H9 (cell line): Measurements from ENCODE around the gene DSTYK. TPM values are rescaled to one million over a fixed set of nuclear protein-coding genes. Genes with fewer than 3 reads are reported as not detected.

ENCODE experiments used
- DNase-seq: peaks from one replicate; pipeline ENCODE4 v3.0.0-alpha.2; 2017
- H2AFZ ChIP-seq: one replicate; pipeline ENCODE4 v1.6.1; 2013; ENCODE audit warnings: mild to moderate bottlenecking, low read length, control low read depth, moderate library complexity
- H2AK5ac ChIP-seq: 2 replicates; pipeline ENCODE4 v1.6.1; 2013; ENCODE audit warnings: low read length, control low read depth, mixed read lengths; ENCODE audit not compliant: insufficient read length
- H2BK120ac ChIP-seq: one replicate; pipeline ENCODE4 v1.6.1; 2013; ENCODE audit warnings: low read depth, mild to moderate bottlenecking, low read length, control low read depth, inconsistent platforms; ENCODE audit not compliant: poor library complexity, severe bottlenecking
- H2BK12ac ChIP-seq: 2 replicates; pipeline ENCODE4 v1.6.1; 2013; ENCODE audit warnings: low read length, control low read depth, mixed read lengths, low read depth; ENCODE audit not compliant: insufficient read length
- H2BK15ac ChIP-seq: 2 replicates; pipeline ENCODE4 v1.6.1; 2013; ENCODE audit warnings: low read depth, low read length, control low read depth
- H2BK20ac ChIP-seq: one replicate; pipeline ENCODE4 v1.6.1; 2013; ENCODE audit warnings: low read depth, mild to moderate bottlenecking, low read length, control low read depth, inconsistent platforms; ENCODE audit not compliant: poor library complexity, severe bottlenecking
- H2BK5ac ChIP-seq: 2 replicates; pipeline ENCODE4 v1.6.1; 2013; ENCODE audit warnings: low read length, control low read depth, mixed read lengths; ENCODE audit not compliant: insufficient read length
- H3K14ac ChIP-seq: 2 replicates; pipeline ENCODE4 v1.6.1; 2013; ENCODE audit warnings: low read length, control low read depth; ENCODE audit not compliant: insufficient read depth
- H3K18ac ChIP-seq: 2 replicates; pipeline ENCODE4 v1.6.1; 2013; ENCODE audit warnings: low read depth, mild to moderate bottlenecking, mixed read lengths, low read length, control low read depth; ENCODE audit not compliant: insufficient read length
- H3K23ac ChIP-seq: 2 replicates; pipeline ENCODE4 v1.6.1; 2013; ENCODE audit warnings: low read length, control low read depth, mixed read lengths, low read depth; ENCODE audit not compliant: insufficient read length
- H3K23me2 ChIP-seq: 2 replicates; pipeline ENCODE4 v1.6.1; 2013; ENCODE audit warnings: low read depth, mild to moderate bottlenecking, mixed read lengths, low read length, control low read depth; ENCODE audit not compliant: insufficient read length, poor library complexity, severe bottlenecking
- H3K27ac ChIP-seq: 2 replicates; pipeline ENCODE4 v1.5.1; 2013; ENCODE audit warnings: low read length, control low read depth, mixed read lengths, low read depth; ENCODE audit not compliant: insufficient read length
- H3K27me3 ChIP-seq: 2 replicates; pipeline ENCODE4 v1.6.1; 2013; ENCODE audit warnings: low read length, control low read depth, inconsistent platforms; ENCODE audit not compliant: insufficient read depth
- H3K4ac ChIP-seq: 2 replicates; pipeline ENCODE4 v1.6.1; 2013; ENCODE audit warnings: low read depth, mild to moderate bottlenecking, control low read depth, inconsistent platforms, low read length, moderate library complexity
- H3K4me1 ChIP-seq: 2 replicates; pipeline ENCODE4 v1.6.1; 2013; ENCODE audit warnings: low read length, control low read depth, inconsistent platforms; ENCODE audit not compliant: insufficient read depth
- H3K4me2 ChIP-seq: 2 replicates; pipeline ENCODE4 v1.6.1; 2013; ENCODE audit warnings: low read length, control low read depth, mixed read lengths; ENCODE audit not compliant: insufficient read length, insufficient read depth
- H3K56ac ChIP-seq: 2 replicates; pipeline ENCODE4 v1.6.1; 2013; ENCODE audit warnings: low read depth, mild to moderate bottlenecking, mixed read lengths, low read length, control low read depth; ENCODE audit not compliant: insufficient read length
- H3K79me1 ChIP-seq: 2 replicates; pipeline ENCODE4 v1.6.1; 2013; ENCODE audit warnings: low read depth, mild to moderate bottlenecking, moderate library complexity, low read length, control low read depth, inconsistent platforms; ENCODE audit not compliant: insufficient read depth, poor library complexity, severe bottlenecking
- H3K79me2 ChIP-seq: 2 replicates; pipeline ENCODE4 v1.6.1; 2013; ENCODE audit warnings: low read length, control low read depth, inconsistent platforms; ENCODE audit not compliant: insufficient read depth
- H3K9ac ChIP-seq: 2 replicates; pipeline ENCODE4 v1.6.1; 2013; ENCODE audit warnings: low read length, control low read depth, mixed read lengths; ENCODE audit not compliant: insufficient read length; ENCODE audit errors: extremely low read depth
- H3K9me3 ChIP-seq: one replicate; pipeline ENCODE4 v1.6.1; 2013; ENCODE audit warnings: low read depth, low read length, inconsistent platforms; ENCODE audit not compliant: control insufficient read depth
- H3T11ph ChIP-seq: one replicate; pipeline ENCODE4 v1.6.1; 2013; ENCODE audit warnings: mild to moderate bottlenecking, low read length, control low read depth, inconsistent platforms
- H4K20me1 ChIP-seq: one replicate; pipeline ENCODE4 v1.6.1; 2013; ENCODE audit not compliant: control insufficient read depth, insufficient read length, insufficient read depth
- H4K5ac ChIP-seq: 2 replicates; pipeline ENCODE4 v1.6.1; 2013; ENCODE audit warnings: low read depth, mild to moderate bottlenecking, mixed read lengths, low read length, control low read depth; ENCODE audit not compliant: insufficient read length
- H4K8ac ChIP-seq: replicated peaks from 2 replicates; pipeline ENCODE4 v1.6.1; 2013; ENCODE audit warnings: low read length, control low read depth, mixed read lengths, low read depth; ENCODE audit not compliant: insufficient read length
- H4K91ac ChIP-seq: 2 replicates; pipeline ENCODE4 v1.6.1; 2013; ENCODE audit warnings: low read depth, mild to moderate bottlenecking, moderate library complexity, mixed read lengths, low read length, control low read depth; ENCODE audit not compliant: insufficient read length
- H3K27ac Mint-ChIP-seq, 3 experiments: 2 replicates in 2 of 3; 3 replicates in 1 of 3; pipeline ENCODE4 v1.8.0; 2020 to 2021; ENCODE audit warnings: mixed read lengths in 3 of 3, mild to moderate bottlenecking in 1 of 3, moderate library complexity in 1 of 3
- H3K27me3 Mint-ChIP-seq: 2 replicates; pipeline ENCODE4 v1.8.0; 2021; ENCODE audit warnings: low read depth, mild to moderate bottlenecking, moderate library complexity, mixed read lengths
- H3K36me3 Mint-ChIP-seq, 3 experiments: 2 replicates in 2 of 3; 3 replicates in 1 of 3; pipeline ENCODE4 v1.8.0; 2020 to 2021; ENCODE audit warnings: low read depth in 3 of 3, mixed read lengths in 3 of 3; ENCODE audit not compliant: insufficient read depth in 1 of 3
- H3K4me1 Mint-ChIP-seq, 2 experiments: 2 replicates each; pipeline ENCODE4 v1.8.0; 2020; ENCODE audit warnings: mixed read lengths in 2 of 2
- H3K4me3 Mint-ChIP-seq, 2 experiments: 2 replicates in 1 of 2; 3 replicates in 1 of 2; pipeline ENCODE4 v1.8.0; 2020 to 2021; ENCODE audit warnings: mild to moderate bottlenecking in 2 of 2, mixed read lengths in 2 of 2, moderate library complexity in 1 of 2
- H3K9me3 Mint-ChIP-seq, 2 experiments: 2 replicates in 1 of 2; 3 replicates in 1 of 2; pipeline ENCODE4 v1.8.0; 2020; ENCODE audit warnings: mild to moderate bottlenecking in 2 of 2, mixed read lengths in 2 of 2, moderate library complexity in 1 of 2
- WGBS: extraction: QIAGEN DNeasy Blood & Tissue Kit; methylation state at CpG from one replicate; pipeline ENCODE4 v1.1.7; 2013; ENCODE audit warnings: missing lambda C conversion rate, low lambda C conversion rate, mixed read lengths; ENCODE audit not compliant: insufficient read length; ENCODE audit errors: extremely low coverage; 5-methylcytosine and 5-hydroxymethylcytosine counted together
- total RNA-seq: library from RNA; stranded (reverse); gene quantifications from 2 replicates; pipeline ENCODE4 v1.2.1, GENCODE V29; 2021
- TF ChIP-seq, protein P1 (sequence below): fragments of 200-600 bp; sonication (generic); conservative IDR thresholded peaks from 3 replicates; pipeline ENCODE4 v1.8.0; 2021; ENCODE audit warnings: antibody characterized with exemption, mild to moderate bottlenecking

DSTYK gene
- total RNA-seq, 1 experiment from 2014 or later, result 8.5 TPM

DNA sequence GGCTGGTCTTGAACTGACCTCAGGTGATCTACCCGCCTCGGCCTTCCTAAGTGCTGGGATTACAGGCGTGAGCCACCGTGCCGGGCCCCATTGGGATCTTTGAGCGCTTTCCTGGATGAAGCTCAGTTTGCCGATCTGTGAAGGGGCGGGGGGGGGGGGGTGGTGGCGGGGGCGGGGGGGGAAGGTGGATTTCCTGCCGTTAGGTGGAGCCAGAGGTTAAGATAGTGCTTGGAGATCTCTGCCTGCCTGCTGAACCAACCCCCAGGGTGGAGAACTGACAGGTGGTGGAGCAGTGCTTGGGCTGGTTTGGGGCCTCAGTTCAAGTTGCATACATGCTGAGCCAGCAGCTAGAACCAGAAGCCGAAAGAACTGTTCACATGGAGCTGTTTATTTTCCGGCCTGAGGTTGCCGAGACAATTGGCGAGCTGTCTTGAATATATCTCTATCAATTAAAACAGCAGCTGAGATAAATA, 17.9 kb upstream of the DSTYK start:
- Histone ChIP-seq H2BK12ac (no peak overlapping the region), H3K56ac (no peak overlapping the region), H3K23me2 (peaks cover 14% of the 10 kb centered on the region), H3K27me3 (no peaks in the 10 kb centered on the region), H3K9me3 (no peaks in the 10 kb centered on the region), H2AFZ (no peak overlapping the region), H3T11ph (no peak overlapping the region), H3K23ac (no peak overlapping the region), H3K79me2 (no peaks in the 10 kb centered on the region), H4K91ac (no peak overlapping the region), H3K14ac (no peak overlapping the region), H3K4me1 (peaks cover 9% of the 10 kb centered on the region), H3K4me2 (peak overlapping the region; percentile 74), H3K27ac (no peak overlapping the region), H2BK20ac (no peak overlapping the region), H3K9ac (no peak overlapping the region), H2AK5ac (no peak overlapping the region), H3K4ac (no peak overlapping the region), H2BK120ac (no peak overlapping the region), H2BK5ac (no peak overlapping the region), H3K79me1 (no peaks in the 10 kb centered on the region), H4K8ac (no peak overlapping the region), H3K18ac (no peak overlapping the region), H4K20me1 (no peaks in the 10 kb centered on the region), H4K5ac (no peak overlapping the region), H2BK15ac (no peak overlapping the region)
- H3K9me3 Mint-ChIP-seq, result no peaks in the 10 kb centered on the region; a peak in 1 of 5 replicates
- H3K4me3 Mint-ChIP-seq, result peak overlapping the region; percentile 79 to 90
- WGBS, result no CpG with 5 or more reads among the region's 15 CpGs
- TF ChIP-seq, protein P1, sequence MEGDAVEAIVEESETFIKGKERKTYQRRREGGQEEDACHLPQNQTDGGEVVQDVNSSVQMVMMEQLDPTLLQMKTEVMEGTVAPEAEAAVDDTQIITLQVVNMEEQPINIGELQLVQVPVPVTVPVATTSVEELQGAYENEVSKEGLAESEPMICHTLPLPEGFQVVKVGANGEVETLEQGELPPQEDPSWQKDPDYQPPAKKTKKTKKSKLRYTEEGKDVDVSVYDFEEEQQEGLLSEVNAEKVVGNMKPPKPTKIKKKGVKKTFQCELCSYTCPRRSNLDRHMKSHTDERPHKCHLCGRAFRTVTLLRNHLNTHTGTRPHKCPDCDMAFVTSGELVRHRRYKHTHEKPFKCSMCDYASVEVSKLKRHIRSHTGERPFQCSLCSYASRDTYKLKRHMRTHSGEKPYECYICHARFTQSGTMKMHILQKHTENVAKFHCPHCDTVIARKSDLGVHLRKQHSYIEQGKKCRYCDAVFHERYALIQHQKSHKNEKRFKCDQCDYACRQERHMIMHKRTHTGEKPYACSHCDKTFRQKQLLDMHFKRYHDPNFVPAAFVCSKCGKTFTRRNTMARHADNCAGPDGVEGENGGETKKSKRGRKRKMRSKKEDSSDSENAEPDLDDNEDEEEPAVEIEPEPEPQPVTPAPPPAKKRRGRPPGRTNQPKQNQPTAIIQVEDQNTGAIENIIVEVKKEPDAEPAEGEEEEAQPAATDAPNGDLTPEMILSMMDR, result peak; percentile 38; the same call in 1 of the 3 replicates
- peaks cover 33 to 36% of the 10 kb centered on the region in 2 experiments for H3K4me1 Mint-ChIP-seq
- 0 out of 7 replicates have a peak, but pooled peaks cover 0 to 3% (median 0%) of the 10 kb centered on the region in 3 experiments for H3K36me3 Mint-ChIP-seq
- peaks cover 20% of the 10 kb centered on the region for H3K27me3 Mint-ChIP-seq
- 0 out of 7 replicates have a peak overlapping the region, but pooled peaks of 1 of the 3 experiments have one; percentile 23 for H3K27ac Mint-ChIP-seq
- peak; percentile 88 for DNase-seq
